K562 (cell line): ENCODE results near the gene MACROD2.

Experiments used
- CHD7 ChIP-seq: fragments of 200-600 bp; sonication (generic); IDR thresholded peaks from one replicate; pipeline ENCODE4 v1.6.1; 2012; ENCODE audit warnings: mild to moderate bottlenecking, low read depth, low read length, inconsistent platforms
- CTCF ChIP-seq, 3 experiments: IDR thresholded peaks in 2 of 3; conservative IDR thresholded peaks in 1 of 3; 2 replicates each; pipeline ENCODE4 v1.5.1; 2011 to 2012; ENCODE audit warnings: low read length in 3 of 3, mild to moderate bottlenecking in 3 of 3, control low read depth in 2 of 3, improper control_type of control experiment in 1 of 3, inconsistent platforms in 1 of 3, low read depth in 1 of 3, mixed read lengths in 1 of 3, moderate library complexity in 1 of 3; ENCODE audit not compliant: insufficient read depth in 2 of 3
- ESRRA ChIP-seq: fragments of 450-650 bp; IDR thresholded peaks from 2 replicates; pipeline ENCODE4 v1.6.1; 2014; ENCODE audit warnings: low read depth, mild to moderate bottlenecking, moderate library complexity, borderline replicate concordance
- SP1 ChIP-seq: sonication (generic); formaldehyde crosslinking; IDR thresholded peaks from 2 replicates; pipeline ENCODE4 v1.8.1; 2022; ENCODE audit warnings: mild to moderate bottlenecking, missing genetic modification reagents
- SPI1 ChIP-seq: IDR thresholded peaks from 2 replicates; pipeline ENCODE4 v1.6.1; 2011; ENCODE audit warnings: low read depth, low read length, control low read depth, borderline replicate concordance
- TCF7 ChIP-seq: sonication (generic); IDR thresholded peaks from 2 replicates; pipeline ENCODE4 v1.6.1; 2016; ENCODE audit warnings: antibody characterized with exemption, borderline replicate concordance
- ZNF3 ChIP-seq: fragments of 250-450 bp; sonication (Bioruptor Pico); IDR thresholded peaks from 2 replicates; pipeline ENCODE4 v1.5.0; 2021; ENCODE audit warnings: mild to moderate bottlenecking, moderate library complexity
- ZNF551 ChIP-seq: fragments of 250-450 bp; sonication (Bioruptor Pico); IDR thresholded peaks from 2 replicates; pipeline ENCODE4 v1.5.0; 2021; ENCODE audit warnings: mild to moderate bottlenecking, moderate library complexity
- TF ChIP-seq, protein P1 (sequence below): fragments of 250-450 bp; sonication (Bioruptor Pico); IDR thresholded peaks from 2 replicates; pipeline ENCODE4 v1.4.0; 2020; ENCODE audit warnings: mild to moderate bottlenecking, moderate library complexity
- TF ChIP-seq, protein P2 (sequence below): sonication (generic); formaldehyde crosslinking; IDR thresholded peaks from 2 replicates; pipeline ENCODE4 v1.9.0; 2022; ENCODE audit warnings: mild to moderate bottlenecking, missing genetic modification reagents
- TF ChIP-seq, protein P3 (sequence below): fragments of 250-450 bp; sonication (Bioruptor Pico); IDR thresholded peaks from 2 replicates; pipeline ENCODE4 v1.5.0; 2021

DNA sequence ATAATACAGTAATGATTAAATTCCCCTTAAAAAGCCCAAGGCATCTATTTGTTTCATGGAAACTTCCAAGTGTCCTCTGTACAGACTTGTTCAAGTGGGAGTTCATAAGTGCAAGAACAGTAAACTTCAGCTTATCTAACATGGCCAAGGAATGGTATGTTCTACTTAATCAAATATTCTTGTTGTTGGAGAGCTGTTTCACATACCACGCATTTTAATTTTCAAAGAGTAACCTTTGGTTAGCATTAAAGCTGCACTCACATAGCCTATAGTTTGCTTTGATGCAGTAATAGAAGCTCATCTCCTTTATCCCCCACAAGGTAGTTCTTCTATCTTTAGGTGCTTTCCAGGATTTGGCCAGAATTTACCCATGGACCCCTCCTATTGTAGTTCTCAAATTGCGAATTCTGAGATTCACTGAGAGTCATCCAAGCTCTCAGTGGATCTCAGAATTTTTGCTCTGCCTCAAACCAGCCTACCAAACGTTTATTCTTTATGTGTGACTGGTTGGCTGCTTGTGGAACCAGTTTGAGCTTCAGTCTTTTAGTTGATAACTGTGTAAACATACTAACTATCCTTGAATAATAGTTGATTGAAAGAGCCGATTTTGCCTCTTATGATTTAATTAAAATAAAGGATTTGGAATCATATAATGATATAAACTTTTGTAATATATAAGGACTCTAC is 1010.1 kb downstream of the MACROD2 start:
- TF ChIP-seq CTCF (IDR thresholded peaks at IDR 0.05 in 2 of 3, conservative IDR thresholded peaks at IDR 0.05 in 1 of 3; ENCODE audit: insufficient read depth in 2 of 3, low read depth in 1 of 3, low read length in 3 of 3) = no peak
- TF ChIP-seq, protein P1, sequence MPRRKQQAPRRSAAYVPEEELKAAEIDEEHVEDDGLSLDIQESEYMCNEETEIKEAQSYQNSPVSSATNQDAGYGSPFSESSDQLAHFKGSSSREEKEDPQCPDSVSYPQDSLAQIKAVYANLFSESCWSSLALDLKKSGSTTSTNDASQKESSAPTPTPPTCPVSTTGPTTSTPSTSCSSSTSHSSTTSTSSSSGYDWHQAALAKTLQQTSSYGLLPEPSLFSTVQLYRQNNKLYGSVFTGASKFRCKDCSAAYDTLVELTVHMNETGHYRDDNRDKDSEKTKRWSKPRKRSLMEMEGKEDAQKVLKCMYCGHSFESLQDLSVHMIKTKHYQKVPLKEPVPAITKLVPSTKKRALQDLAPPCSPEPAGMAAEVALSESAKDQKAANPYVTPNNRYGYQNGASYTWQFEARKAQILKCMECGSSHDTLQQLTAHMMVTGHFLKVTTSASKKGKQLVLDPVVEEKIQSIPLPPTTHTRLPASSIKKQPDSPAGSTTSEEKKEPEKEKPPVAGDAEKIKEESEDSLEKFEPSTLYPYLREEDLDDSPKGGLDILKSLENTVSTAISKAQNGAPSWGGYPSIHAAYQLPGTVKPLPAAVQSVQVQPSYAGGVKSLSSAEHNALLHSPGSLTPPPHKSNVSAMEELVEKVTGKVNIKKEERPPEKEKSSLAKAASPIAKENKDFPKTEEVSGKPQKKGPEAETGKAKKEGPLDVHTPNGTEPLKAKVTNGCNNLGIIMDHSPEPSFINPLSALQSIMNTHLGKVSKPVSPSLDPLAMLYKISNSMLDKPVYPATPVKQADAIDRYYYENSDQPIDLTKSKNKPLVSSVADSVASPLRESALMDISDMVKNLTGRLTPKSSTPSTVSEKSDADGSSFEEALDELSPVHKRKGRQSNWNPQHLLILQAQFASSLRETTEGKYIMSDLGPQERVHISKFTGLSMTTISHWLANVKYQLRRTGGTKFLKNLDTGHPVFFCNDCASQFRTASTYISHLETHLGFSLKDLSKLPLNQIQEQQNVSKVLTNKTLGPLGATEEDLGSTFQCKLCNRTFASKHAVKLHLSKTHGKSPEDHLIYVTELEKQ (CRISPR knock-in tag) = no peak
- TF ChIP-seq CHD7 = no peak
- no peak for TF ChIP-seq ZNF3 (CRISPR knock-in tag)
- no peak for TF ChIP-seq SPI1
- no peak for TF ChIP-seq TCF7
- TF ChIP-seq, protein P2, sequence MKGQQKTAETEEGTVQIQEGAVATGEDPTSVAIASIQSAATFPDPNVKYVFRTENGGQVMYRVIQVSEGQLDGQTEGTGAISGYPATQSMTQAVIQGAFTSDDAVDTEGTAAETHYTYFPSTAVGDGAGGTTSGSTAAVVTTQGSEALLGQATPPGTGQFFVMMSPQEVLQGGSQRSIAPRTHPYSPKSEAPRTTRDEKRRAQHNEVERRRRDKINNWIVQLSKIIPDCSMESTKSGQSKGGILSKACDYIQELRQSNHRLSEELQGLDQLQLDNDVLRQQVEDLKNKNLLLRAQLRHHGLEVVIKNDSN (CRISPR knock-in tag) = no peak
- TF ChIP-seq, protein P3, sequence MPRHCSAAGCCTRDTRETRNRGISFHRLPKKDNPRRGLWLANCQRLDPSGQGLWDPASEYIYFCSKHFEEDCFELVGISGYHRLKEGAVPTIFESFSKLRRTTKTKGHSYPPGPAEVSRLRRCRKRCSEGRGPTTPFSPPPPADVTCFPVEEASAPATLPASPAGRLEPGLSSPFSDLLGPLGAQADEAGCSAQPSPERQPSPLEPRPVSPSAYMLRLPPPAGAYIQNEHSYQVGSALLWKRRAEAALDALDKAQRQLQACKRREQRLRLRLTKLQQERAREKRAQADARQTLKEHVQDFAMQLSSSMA (CRISPR knock-in tag) = no peak
- no peak for TF ChIP-seq ZNF551
- TF ChIP-seq ESRRA = no peak
- TF ChIP-seq SP1 = no peak
